OCI-LY7 (cell line): ENCODE results near the gene UPK3A.

Experiments
- EZH2phosphoT487 ChIP-seq: fragments of 200-600 bp; sonication (generic); IDR thresholded peaks from 2 replicates; pipeline ENCODE4 v1.6.1; 2018; ENCODE audit warnings: low read depth, borderline replicate concordance, mild to moderate bottlenecking, mixed run types, antibody characterized with exemption, low read length, moderate library complexity, mixed read lengths
- TF ChIP-seq, protein P1 (sequence below): fragments of 200-600 bp; sonication (generic); conservative IDR thresholded peaks from 2 replicates; pipeline ENCODE4 v1.5.1; 2014; ENCODE audit warnings: mild to moderate bottlenecking, antibody characterized with exemption, low read length, moderate library complexity, mixed read lengths

DNA sequence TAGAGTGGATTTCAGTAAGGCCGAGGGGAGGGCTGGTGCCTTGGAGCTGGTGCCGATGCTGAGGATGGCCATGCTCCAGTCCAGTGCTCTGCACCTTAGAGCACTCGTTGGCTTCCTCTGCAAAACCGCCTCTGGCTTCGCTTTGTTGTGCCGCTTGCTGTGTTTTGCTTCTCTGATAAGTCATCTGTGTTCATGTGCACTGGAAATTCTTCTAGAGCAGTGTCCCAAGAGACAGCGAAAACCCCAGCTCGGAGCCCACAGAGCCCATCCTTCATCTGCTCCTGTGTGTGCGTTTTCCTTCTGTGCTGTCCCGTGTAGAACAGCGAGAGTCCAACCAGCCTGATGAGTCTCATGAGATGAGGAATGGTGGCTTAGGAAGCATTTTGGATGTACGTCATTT is 37.1 kb downstream of the UPK3A start:
- TF ChIP-seq, protein P1, sequence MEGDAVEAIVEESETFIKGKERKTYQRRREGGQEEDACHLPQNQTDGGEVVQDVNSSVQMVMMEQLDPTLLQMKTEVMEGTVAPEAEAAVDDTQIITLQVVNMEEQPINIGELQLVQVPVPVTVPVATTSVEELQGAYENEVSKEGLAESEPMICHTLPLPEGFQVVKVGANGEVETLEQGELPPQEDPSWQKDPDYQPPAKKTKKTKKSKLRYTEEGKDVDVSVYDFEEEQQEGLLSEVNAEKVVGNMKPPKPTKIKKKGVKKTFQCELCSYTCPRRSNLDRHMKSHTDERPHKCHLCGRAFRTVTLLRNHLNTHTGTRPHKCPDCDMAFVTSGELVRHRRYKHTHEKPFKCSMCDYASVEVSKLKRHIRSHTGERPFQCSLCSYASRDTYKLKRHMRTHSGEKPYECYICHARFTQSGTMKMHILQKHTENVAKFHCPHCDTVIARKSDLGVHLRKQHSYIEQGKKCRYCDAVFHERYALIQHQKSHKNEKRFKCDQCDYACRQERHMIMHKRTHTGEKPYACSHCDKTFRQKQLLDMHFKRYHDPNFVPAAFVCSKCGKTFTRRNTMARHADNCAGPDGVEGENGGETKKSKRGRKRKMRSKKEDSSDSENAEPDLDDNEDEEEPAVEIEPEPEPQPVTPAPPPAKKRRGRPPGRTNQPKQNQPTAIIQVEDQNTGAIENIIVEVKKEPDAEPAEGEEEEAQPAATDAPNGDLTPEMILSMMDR, result no peak
- TF ChIP-seq EZH2phosphoT487, result no peak
